GM19025 (cell line): ENCODE results near the gene GMEB2.
"Not testable (repeated sequence)": the region's sequence is repeated elsewhere in the genome, so short reads cannot be mapped to it uniquely, and the experiment has no call there.

Source experiments
- ATAC-seq: cut with Tn5 transposase; IDR thresholded peaks from one replicate; pipeline ENCODE4 v1.9.1; 2021; ENCODE audit warnings: mild to moderate bottlenecking, low read depth, moderate library complexity; ENCODE audit not compliant: unreplicated experiment

GMEB2 gene

GRCh38 chr20:63564036-63564810, 62.7 kb downstream of the GMEB2 start:
- ATAC-seq, result no peak

DNA sequence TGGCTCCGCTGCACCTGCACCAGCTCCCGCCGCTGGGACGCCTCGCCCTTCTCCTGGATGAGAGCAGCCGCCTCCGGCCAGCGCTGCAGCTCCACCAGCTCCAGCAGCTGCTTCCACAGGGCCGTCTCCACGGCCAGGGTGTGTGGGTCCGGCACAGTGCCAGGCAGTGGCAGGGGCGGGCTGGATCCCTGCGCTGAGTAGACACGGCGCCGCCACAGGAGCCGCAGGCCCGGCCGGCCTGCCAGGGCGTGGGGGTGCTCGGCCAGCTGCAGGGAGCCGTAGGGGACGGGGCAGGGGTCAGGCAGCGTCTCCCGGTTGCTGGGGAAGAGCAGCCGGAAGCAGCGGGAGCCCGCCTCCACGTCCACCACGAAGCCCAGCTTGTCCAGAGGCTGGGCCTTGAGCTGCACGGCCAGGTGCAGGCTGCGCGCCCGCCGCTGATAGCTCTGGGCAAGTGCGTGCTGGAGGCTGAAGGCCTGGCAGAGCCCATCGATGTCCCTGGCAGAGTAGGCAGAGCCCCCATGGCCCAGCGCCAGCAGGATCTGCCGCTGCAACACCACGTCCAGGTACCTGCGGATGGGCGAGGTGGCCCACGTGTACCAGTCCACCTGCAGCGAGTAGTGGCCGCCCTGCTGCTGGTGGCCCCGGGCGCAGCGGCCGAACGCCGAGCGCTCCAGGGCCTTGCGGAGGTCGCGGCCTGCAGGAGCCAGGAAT, 63.5 kb downstream of the GMEB2 start:
- ATAC-seq, result no peak

- ATAC-seq, result no peak
Observed at GRCh38 chr20:63562461-63563224, 64.3 kb downstream of the GMEB2 start.

- ATAC-seq, result no peak
Observed at GRCh38 chr20:63561624-63562396, 65.1 kb downstream of the GMEB2 start.

GRCh38 chr20:63560856-63561609, 65.9 kb downstream of the GMEB2 start:
- no peak for ATAC-seq

DNA sequence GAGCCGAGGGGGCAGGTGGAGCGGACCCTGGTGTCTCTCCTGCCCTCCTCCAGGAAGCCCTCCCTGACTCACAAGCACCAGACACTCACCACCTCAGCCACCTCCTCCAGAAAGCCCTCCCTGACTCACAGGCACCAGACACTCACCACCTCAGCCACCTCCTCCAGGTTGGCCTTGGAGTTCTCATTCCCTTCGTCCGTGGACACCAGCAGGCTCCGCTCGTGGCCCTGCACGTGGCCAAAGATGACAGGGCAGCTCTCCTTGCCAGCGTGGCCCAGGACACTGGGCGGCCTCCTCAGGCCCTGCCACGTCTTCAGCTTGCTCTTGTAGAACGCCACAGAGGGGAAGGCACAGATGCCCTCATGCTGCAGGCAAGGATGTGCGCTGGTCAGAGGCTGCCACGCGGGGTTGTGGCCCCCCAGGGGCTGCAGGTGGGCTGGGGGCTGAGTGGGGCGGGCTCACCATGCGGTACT, 66.5 kb downstream of the GMEB2 start:
- no peak for ATAC-seq

GRCh38 chr20:63559485-63560332, 67.2 kb downstream of the GMEB2 start:
- not testable (repeated sequence) for ATAC-seq

- ATAC-seq, result no peak
Observed at GRCh38 chr20:63558804-63559484, 68.0 kb downstream of the GMEB2 start.

DNA sequence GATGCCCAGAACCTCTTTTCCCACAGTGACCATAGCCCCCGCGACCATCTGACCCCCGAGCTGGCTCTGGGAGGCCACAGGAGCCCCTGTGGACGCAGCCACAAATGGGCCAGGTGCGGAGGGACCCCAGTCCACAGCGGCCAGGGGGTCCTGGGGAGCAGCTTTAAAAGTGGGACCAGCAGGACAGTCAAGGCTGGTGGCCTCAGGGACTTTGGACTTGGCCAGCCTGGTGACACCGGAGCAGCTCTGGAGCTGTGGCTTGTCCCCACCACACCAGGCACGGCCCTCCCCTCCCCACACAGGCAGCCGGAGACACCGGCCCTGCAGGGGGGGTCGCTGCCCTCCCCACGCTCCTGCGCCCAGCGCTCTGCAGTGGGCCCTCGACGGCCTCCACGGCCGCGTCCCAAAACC, 69.4 kb downstream of the GMEB2 start:
- ATAC-seq, result no peak

- no peak for ATAC-seq
Observed at GRCh38 chr20:63556873-63557478, 69.9 kb downstream of the GMEB2 start.

DNA sequence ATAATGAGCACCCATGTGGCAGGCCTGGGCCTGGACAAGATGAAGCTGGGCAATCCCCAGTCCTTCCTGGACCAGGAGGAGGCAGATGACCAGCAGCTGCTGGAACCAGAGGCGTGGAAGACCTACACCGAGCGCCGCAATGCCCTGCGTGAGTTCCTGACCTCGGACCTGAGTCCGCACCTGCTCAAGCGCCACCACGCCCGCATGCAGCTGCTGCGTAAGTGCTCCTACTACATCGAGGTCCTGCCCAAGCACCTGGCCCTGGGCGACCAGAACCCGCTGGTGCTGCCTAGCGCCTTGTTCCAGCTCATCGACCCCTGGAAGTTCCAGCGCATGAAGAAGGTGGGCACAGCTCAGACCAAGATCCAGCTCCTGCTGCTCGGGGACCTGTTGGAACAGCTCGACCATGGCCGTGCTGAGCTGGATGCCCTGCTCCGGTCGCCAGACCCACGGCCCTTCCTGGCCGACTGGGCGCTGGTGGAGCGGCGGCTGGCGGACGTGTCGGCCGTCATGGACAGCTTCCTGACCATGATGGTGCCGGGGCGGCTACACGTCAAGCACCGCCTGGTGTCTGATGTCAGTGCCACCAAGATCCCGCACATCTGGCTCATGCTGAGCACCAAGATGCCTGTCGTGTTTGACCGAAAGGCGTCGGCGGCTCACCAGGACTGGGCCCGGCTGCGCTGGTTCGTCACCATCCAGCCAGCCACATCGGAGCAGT, 71.1 kb downstream of the GMEB2 start:
- no peak for ATAC-seq

DNA sequence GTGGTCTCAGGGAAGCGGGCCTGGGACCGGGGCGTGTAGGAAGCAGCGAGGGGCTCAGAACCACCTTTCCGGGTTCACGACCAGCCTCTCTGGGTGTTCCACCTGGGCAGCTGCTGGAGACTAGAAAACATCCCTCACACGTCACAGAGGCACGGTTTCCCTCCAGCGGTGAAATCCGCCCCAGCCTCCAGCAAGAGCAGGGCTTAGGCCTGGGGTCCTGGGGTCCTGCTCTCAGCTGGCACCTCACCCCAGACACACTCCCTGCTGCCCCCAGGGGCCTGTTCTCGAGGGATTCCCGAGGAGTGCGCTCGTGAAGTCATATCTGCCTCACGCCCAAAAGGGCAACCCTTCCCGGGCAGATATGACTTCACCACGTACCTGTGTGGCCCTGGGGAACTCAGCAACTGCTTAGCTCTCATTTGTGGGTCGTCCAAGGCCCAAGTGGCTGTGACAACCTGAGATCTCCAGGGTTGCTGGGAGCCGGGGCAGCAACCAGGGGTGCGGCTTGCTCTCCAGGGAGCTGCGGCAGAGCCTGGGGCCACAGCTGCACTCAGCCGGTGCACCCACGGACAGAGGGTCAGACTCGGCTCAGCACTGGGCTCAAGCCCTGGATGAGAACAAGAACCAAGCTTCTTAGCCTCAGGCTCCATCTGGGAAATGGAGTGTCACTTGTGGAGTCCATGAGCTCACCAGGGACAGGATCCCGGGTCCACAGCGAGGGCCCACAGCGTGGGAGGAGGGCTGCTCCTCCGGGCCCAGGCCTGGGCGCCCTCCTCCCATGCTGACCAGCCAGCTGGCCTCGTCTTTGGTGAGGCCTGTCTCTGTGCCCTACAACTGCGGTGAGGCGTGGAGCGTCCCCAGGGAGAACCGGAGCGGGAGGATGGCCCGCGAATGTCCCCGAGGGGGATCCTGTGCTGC, 72.3 kb downstream of the GMEB2 start:
- ATAC-seq, result no peak

GRCh38 chr20:63553933-63554290, 73.0 kb downstream of the GMEB2 start, which contains the start of gene FNDC11:
Gene FNDC11 (plus strand): TSS chr20:63554159. CDS start chr20:63555664, 1,505 bp downstream.
- no peak for ATAC-seq

- ATAC-seq, result no peak
Observed at GRCh38 chr20:63553251-63553932, 73.5 kb downstream of the GMEB2 start.

- ATAC-seq, result no peak
Observed at GRCh38 chr20:63552481-63553249, 74.2 kb downstream of the GMEB2 start.
